K562 (cell line): ENCODE data around the gene E2F3. TPM values are rescaled to one million over a fixed set of nuclear protein-coding genes. Genes with fewer than 3 reads are reported as not detected.

ENCODE experiments used
- ATAC-seq: fragments of 200-7000 bp; cut with Tn5 transposase; 3 replicates; pipeline ENCODE4 v1.9.1; 2020; ENCODE audit warnings: moderate library complexity
- BruUV-seq: library from RNA; stranded (reverse); fragments of 400-500 nt; replicated peaks from 2 replicates; lab custom pipeline; 2021; lab: Mats Ljungman, UMichigan
- CTCF ChIA-PET: fragments of 300-600 bp; formaldehyde crosslinking; extraction: SDS; loops from one replicate; lab custom pipeline; 2021; ENCODE audit warnings: low intra/inter-chr PET ratio; lab: Yijun Ruan, JAX
- POLR2A ChIA-PET: fragments of 300-600, 350-650 bp; sonication (Branson Sonifier 250); formaldehyde crosslinking; extraction: SDS; loops from one replicate; lab custom pipeline; 2021; ENCODE audit warnings: antibody characterized with exemption, inconsistent platforms; lab: Yijun Ruan, JAX
- DNase-seq, 4 experiments: peaks; one replicate each; pipeline versions ENCODE4 v3.0.0 to v3.0.0-alpha.2; 2011 to 2018; ENCODE audit warnings: low spot score in 3 of 4, mixed read lengths in 3 of 4; ENCODE audit errors: extremely low read depth in 1 of 4
- FAIRE-seq: peaks from 2 replicates; lab custom pipeline; 2011; peaks lifted over from hg19 to GRCh38; lab: Jason Lieb, UNC
- H2AFZ ChIP-seq: 2 replicates; pipeline ENCODE4 v1.6.0; 2011; ENCODE audit warnings: low read depth, low read length, control low read depth, inconsistent platforms
- H3K27ac ChIP-seq: fragments of 200-600 bp; 3 replicates; pipeline ENCODE4 v1.8.0; 2011; ENCODE audit warnings: low read depth, mild to moderate bottlenecking, control low read depth, inconsistent platforms, low read length, moderate library complexity, mixed read lengths; ENCODE audit errors: extremely low read depth
- H3K27me3 ChIP-seq, 2 experiments: fragments of 300-600 bp in 1 of 2; 2 replicates in 1 of 2; 3 replicates in 1 of 2; pipeline versions ENCODE4 v1.6.0 to v1.8.0; 2011; ENCODE audit warnings: inconsistent platforms in 2 of 2, low read length in 2 of 2, mild to moderate bottlenecking in 1 of 2, mixed read lengths in 1 of 2, moderate library complexity in 1 of 2; ENCODE audit not compliant: control insufficient read depth in 2 of 2, insufficient read depth in 2 of 2
- H3K36me3 ChIP-seq: fragments of 300-600 bp; 3 replicates; pipeline ENCODE4 v1.8.0; 2011; ENCODE audit warnings: mild to moderate bottlenecking, low read length, inconsistent platforms; ENCODE audit not compliant: control insufficient read depth, insufficient read depth
- H3K4me1 ChIP-seq, 2 experiments: fragments of 200-600 bp in 1 of 2; replicated peaks in 1 of 2; 2 replicates in 1 of 2; 3 replicates in 1 of 2; pipeline versions ENCODE4 v1.5.1 to v1.8.0; 2011; ENCODE audit warnings: inconsistent platforms in 2 of 2, low read length in 2 of 2, mild to moderate bottlenecking in 1 of 2, mixed read lengths in 1 of 2, moderate library complexity in 1 of 2; ENCODE audit not compliant: control insufficient read depth in 2 of 2, insufficient read depth in 2 of 2
- H3K4me2 ChIP-seq: 2 replicates; pipeline ENCODE4 v1.6.1; 2011; ENCODE audit warnings: low read length, control low read depth, inconsistent platforms, mixed read lengths; ENCODE audit not compliant: insufficient read depth
- H3K4me3 ChIP-seq: fragments of 200-600 bp; sonication (generic), shearing (Covaris generic); 2 replicates; pipeline ENCODE4 v1.5.1; 2016; ENCODE audit warnings: control low read depth, inconsistent platforms
- H3K79me2 ChIP-seq: fragments of 200-600 bp; 3 replicates; pipeline ENCODE4 v1.8.0; 2011; ENCODE audit warnings: low read length, inconsistent platforms; ENCODE audit not compliant: control insufficient read depth, insufficient read depth
- H3K9ac ChIP-seq, 2 experiments: 2 replicates each; pipeline versions ENCODE4 v1.6.0 to v1.6.1; 2011; ENCODE audit warnings: low read depth in 2 of 2, low read length in 2 of 2, control low read depth in 1 of 2, inconsistent platforms in 1 of 2, mild to moderate bottlenecking in 1 of 2, mixed read lengths in 1 of 2; ENCODE audit not compliant: insufficient read depth in 1 of 2
- H3K9me1 ChIP-seq: one replicate; pipeline ENCODE4 v1.6.0; 2011; ENCODE audit warnings: inconsistent platforms, mild to moderate bottlenecking, low read length, moderate library complexity; ENCODE audit not compliant: control insufficient read depth, insufficient read depth
- H3K9me3 ChIP-seq: replicated peaks from 2 replicates; pipeline ENCODE4 v1.5.1; 2011; ENCODE audit warnings: low read depth, low read length, inconsistent platforms; ENCODE audit not compliant: control insufficient read depth, insufficient read depth
- H4K20me1 ChIP-seq: replicated peaks from 2 replicates; pipeline ENCODE4 v1.6.1; 2011; ENCODE audit warnings: low read length, inconsistent platforms, mixed read lengths; ENCODE audit not compliant: control insufficient read depth, insufficient read depth
- ARNT ChIP-seq, 2 experiments: fragments of 450-650 bp; IDR thresholded peaks; 2 replicates each; pipeline ENCODE4 v1.6.1; 2016; ENCODE audit warnings: mild to moderate bottlenecking in 1 of 2
- BACH1 ChIP-seq: fragments of 200-800 bp; sonication (Bioruptor generic); IDR thresholded peaks from 2 replicates; pipeline ENCODE4 v1.6.1; 2016; ENCODE audit warnings: missing genetic modification characterization, missing compliant biosample characterization
- BMI1 ChIP-seq: fragments of 150-350 bp; IDR thresholded peaks from 2 replicates; pipeline ENCODE4 v1.6.1; 2014; ENCODE audit warnings: low read length
- DNMT1 ChIP-seq: fragments of 450-650 bp; IDR thresholded peaks from 2 replicates; pipeline ENCODE4 v1.6.1; 2016; ENCODE audit warnings: antibody characterized with exemption, mild to moderate bottlenecking
- HMGXB4 ChIP-seq: sonication (generic); formaldehyde crosslinking; IDR thresholded peaks from 2 replicates; pipeline ENCODE4 v1.8.1; 2023; ENCODE audit warnings: mild to moderate bottlenecking, missing genetic modification reagents
- PCBP1 ChIP-seq: fragments of 200-400 bp; formaldehyde crosslinking; IDR thresholded peaks from 2 replicates; pipeline ENCODE4 v1.6.1; 2018; ENCODE audit warnings: mild to moderate bottlenecking, low read depth, low read length; ENCODE audit not compliant: poor library complexity, severe bottlenecking
- POLR2A ChIP-seq: fragments of 450-650 bp; conservative IDR thresholded peaks from 2 replicates; pipeline ENCODE4 v1.6.1; 2016
- POLR2G ChIP-seq: fragments of 200-400 bp; formaldehyde crosslinking; IDR thresholded peaks from 2 replicates; pipeline ENCODE4 v1.6.1; 2017; ENCODE audit warnings: low read depth, mild to moderate bottlenecking, antibody characterized with exemption, low read length, moderate library complexity
- POLR2H ChIP-seq: IDR thresholded peaks from 2 replicates; pipeline ENCODE4 v1.6.1; 2016; ENCODE audit warnings: missing genetic modification characterization, low read depth, mild to moderate bottlenecking, control low read depth, missing compliant biosample characterization, moderate library complexity
- PTTG1 ChIP-seq: fragments of 450-650 bp; IDR thresholded peaks from 2 replicates; pipeline ENCODE4 v1.6.1; 2016; ENCODE audit warnings: low read depth, mild to moderate bottlenecking, missing genetic modification characterization, missing compliant biosample characterization
- RERE ChIP-seq: sonication (generic); formaldehyde crosslinking; IDR thresholded peaks from 2 replicates; pipeline ENCODE4 v1.8.0; 2023; ENCODE audit warnings: missing genetic modification reagents, mild to moderate bottlenecking, borderline replicate concordance
- SFPQ ChIP-seq: fragments of 200-400 bp; formaldehyde crosslinking; IDR thresholded peaks from 2 replicates; pipeline ENCODE4 v1.6.1; 2017; ENCODE audit warnings: mild to moderate bottlenecking, low read depth, low read length, moderate library complexity
- TAF1 ChIP-seq: IDR thresholded peaks from 2 replicates; pipeline ENCODE4 v1.6.1; 2011; ENCODE audit warnings: mild to moderate bottlenecking, low read length, moderate library complexity; ENCODE audit not compliant: insufficient read depth, control insufficient read depth, severe bottlenecking; ENCODE audit errors: extremely low read depth
- ZNF253 ChIP-seq: fragments of 250-450 bp; sonication (Bioruptor Pico); conservative IDR thresholded peaks from 2 replicates; pipeline ENCODE4 v1.6.1; 2021; ENCODE audit warnings: mild to moderate bottlenecking
- ZNF436 ChIP-seq: fragments of 250-450, 450-650 bp; sonication (Bioruptor Pico); formaldehyde crosslinking; IDR thresholded peaks from 2 replicates; pipeline ENCODE4 v1.7.0; 2020; ENCODE audit warnings: mild to moderate bottlenecking
- WGBS: fragments of 100-300 bp; shearing (Covaris generic); methylation state at CpG from one replicate; pipeline ENCODE4 v1.1.6; 2016; ENCODE audit warnings: low coverage, mixed read lengths; ENCODE audit not compliant: insufficient coverage; ENCODE audit errors: missing lambda C conversion rate; 5-methylcytosine and 5-hydroxymethylcytosine counted together
- in situ Hi-C: fragments of 300-500 bp; cut with MboI; formaldehyde crosslinking; loops from 4 replicates; pipeline ENCODE4 v1.15.0; 2018; ENCODE audit warnings: inconsistent platforms, mixed read lengths
- intact Hi-C: fragments of 100-400 bp; cut with micrococcal nuclease; formaldehyde crosslinking; loops from 2 replicates; pipeline ENCODE4 v1.14.2; 2022
- polyA plus RNA-seq, 8 experiments: library from polyadenylated mRNA; depleted of rRNA in 4 of 8; stranded (reverse) in 5 of 8; unstranded in 3 of 8; fragments of >200 nt; fragmentation: Nextera tagmentation in 2 of 8; fragmentation: Illumina TruSeq in 1 of 8; extraction: Ambion mirVana in 2 of 8; extraction: Trizol in 1 of 8; gene quantifications; 2 replicates each; pipeline versions ENCODE4 v1.2.1 to v1.2.3, GENCODE V29; 2011 to 2014; ENCODE audit warnings: inconsistent platforms in 1 of 8, missing spikeins in 1 of 8
- total RNA-seq, 7 experiments: library from RNA; depleted of rRNA in 6 of 7; stranded (reverse); fragments of >200 nt in 6 of 7; fragmentation: Illumina TruSeq in 2 of 7; extraction: Trizol in 2 of 7; gene quantifications; 2 replicates each; pipeline versions ENCODE4 v1.2.1 to v1.2.3, GENCODE V29; 2011 to 2021; ENCODE audit warnings: low replicate concordance in 1 of 7

Gene E2F3
- total and polyA plus RNA-seq, 9 of the 15 experiments (the other 6 are each of a cell fraction or from before 2014, with no cell fraction given): 11.1 to 44.7 (median 27.2) TPM

- intact Hi-C loops: no loop called here
- in situ Hi-C loops: no loop called here
- POLR2A ChIA-PET: no interaction called here
- TF ChIP-seq ZNF253 (CRISPR knock-in tag) (no peak), POLR2A (no peak), DNMT1 (no peak), HMGXB4 (CRISPR knock-in tag) (no peak), PTTG1 (tag) (no peak), PCBP1 (no peak), BMI1 (no peak), ZNF436 (CRISPR knock-in tag) (no peak), BACH1 (tag) (no peak), ARNT (IDR thresholded peaks at IDR 0.05) (no peak), SFPQ (no peak), POLR2H (no peak), POLR2G (no peak), RERE (CRISPR knock-in tag) (no peak), TAF1 (no peak)
Measured at GRCh38 chr6:20362623-20363022, 39.1 kb upstream of the E2F3 start.

More at GRCh38 chr6:20362623-20363022, 39.1 kb upstream of the E2F3 start:
- ATAC-seq: no peak
- no peak for DNase-seq
- WGBS: 58% methylated on average over 1 of the region's 1 CpG
- Histone ChIP-seq H3K27me3 (no peaks in the 10 kb centered on the region), H3K27ac (no peak overlapping the region), H3K4me1 (peaks cover 6 to 18% of the 10 kb centered on the region in 2 experiments; a peak in 4 of 5 replicates), H3K36me3 (no peaks in the 10 kb centered on the region), H3K9me3 (no peaks in the 10 kb centered on the region), H3K9ac (no peak overlapping the region), H3K79me2 (no peaks in the 10 kb centered on the region), H4K20me1 (no peaks in the 10 kb centered on the region), H3K4me3 (no peak overlapping the region), H2AFZ (no peak overlapping the region), H3K4me2 (no peak overlapping the region), H3K9me1 (no peaks in the 10 kb centered on the region)
- CTCF ChIA-PET: no interaction called here
- BruUV-seq: no TSS peak
- no peak for FAIRE-seq
